ENCODE data around the gene CDHR2.

CDHR2 gene

GRCh38 chr5:176559683-176560082 lies 10.5 kb downstream of the CDHR2 start:
- DNase-seq (ENCODE audit: low spot score) = no peak
- ChIA-PET CTCF (interaction anchor here (0.6 kb wide), 1 partner anchor 40 kb away, joined by 3 read pairs; no protein-coding TSS in a partner anchor), POLR2A (ENCODE audit: low non-redundant PET) (no interaction called here)
- no peak overlapping the region for H3K27ac ChIP-seq
- no peak for TF ChIP-seq CTCF (conservative IDR thresholded peaks at IDR 0.05; ENCODE audit: low read depth)

- TF ChIP-seq CTCF (conservative IDR thresholded peaks at IDR 0.05; ENCODE audit: low read depth) = no peak
- CTCF ChIA-PET = no interaction called here
- POLR2A ChIA-PET (ENCODE audit: low non-redundant PET) = no interaction called here
Measured at GRCh38 chr5:176560364-176560763, 11.2 kb downstream of the CDHR2 start.

GRCh38 chr5:176561259-176561658 lies 12.1 kb downstream of the CDHR2 start:
- CTCF ChIA-PET = interaction anchor here (0.6 to 1.2 kb wide), 2 partner anchors 17 to 66 kb away, joined by 4 to 6 read pairs; no protein-coding TSS in a partner anchor
- no peak for TF ChIP-seq CTCF (conservative IDR thresholded peaks at IDR 0.05; ENCODE audit: low read depth)
- no peak for DNase-seq (ENCODE audit: low spot score)
- POLR2A ChIA-PET (ENCODE audit: low non-redundant PET) = interaction anchor here (0.7 kb wide), 1 partner anchor 21 kb away, joined by 15 read pairs; no protein-coding TSS in a partner anchor
- H3K27ac ChIP-seq = no peak overlapping the region

More at GRCh38 chr5:176560364-176560763, 11.2 kb downstream of the CDHR2 start:
- no peak for DNase-seq (ENCODE audit: low spot score)
- H3K27ac ChIP-seq = no peak overlapping the region

GRCh38 chr5:176562189-176562588 lies 13.0 kb downstream of the CDHR2 start:
- POLR2A ChIA-PET (ENCODE audit: low non-redundant PET) = interaction anchor here (0.7 kb wide), 1 partner anchor 22 kb away, joined by 15 read pairs; no protein-coding TSS in a partner anchor
- CTCF ChIA-PET = interaction anchor here (0.6 to 1.2 kb wide), 2 partner anchors 10 to 16 kb away, joined by 3 to 4 read pairs; no protein-coding TSS in a partner anchor
- DNase-seq (ENCODE audit: low spot score) = no peak

GRCh38 chr5:176564002-176564401 lies 14.9 kb downstream of the CDHR2 start:
- ChIA-PET POLR2A (ENCODE audit: low non-redundant PET) (no interaction called here), CTCF (interaction anchor here (0.7 kb wide), 2 partner anchors 29 to 45 kb away, joined by 3 read pairs; no protein-coding TSS in a partner anchor)
- no peak for TF ChIP-seq CTCF (conservative IDR thresholded peaks at IDR 0.05; ENCODE audit: low read depth)
- H3K27ac ChIP-seq = no peak overlapping the region
- DNase-seq (ENCODE audit: low spot score) = no peak

More at GRCh38 chr5:176562189-176562588, 13.0 kb downstream of the CDHR2 start:
- H3K27ac ChIP-seq = no peak overlapping the region
- no peak for TF ChIP-seq CTCF (conservative IDR thresholded peaks at IDR 0.05; ENCODE audit: low read depth)

GRCh38 chr5:176565760-176566288 lies 16.7 kb downstream of the CDHR2 start:
- ChIA-PET POLR2A (ENCODE audit: low non-redundant PET) (no interaction called here), CTCF (interaction anchor here (1.3 kb wide), 1 partner anchor 8 kb away, joined by 5 read pairs; no protein-coding TSS in a partner anchor)
- TF ChIP-seq CTCF (conservative IDR thresholded peaks at IDR 0.05; ENCODE audit: low read depth) = no peak
- DNase-seq (ENCODE audit: low spot score) = no peak
- H3K27ac ChIP-seq = no peak overlapping the region

All from RWPE1 (cell line).